ENCODE data around the gene TNFAIP3. TPM values are rescaled to one million over a fixed set of nuclear protein-coding genes. Genes with fewer than 3 reads are reported as not detected.

TNFAIP3 gene
- total RNA-seq, 1 donor from 2014 or later, result 6.3 TPM

GRCh38 chr6:137928286-137928685, 61.2 kb downstream of the TNFAIP3 start:
- Histone ChIP-seq H3K9ac (ENCODE audit: low read depth in 1 of 3, low read length in 3 of 3) (no peak overlapping the region), H3K27me3 (ENCODE audit: control insufficient read depth in 3 of 3, insufficient read depth in 3 of 3, low read length in 3 of 3) (no peaks in the 10 kb centered on the region), H3K4me3 (ENCODE audit: low read length in 3 of 3) (no peak overlapping the region), H3K4me1 (ENCODE audit: control insufficient read depth in 3 of 3, insufficient read depth in 3 of 3, low read length in 3 of 3) (peaks cover 18 to 31% (median 21%) of the 10 kb centered on the region in 3 donors), H3K36me3 (ENCODE audit: control insufficient read depth in 3 of 3, insufficient read depth in 3 of 3, low read length in 3 of 3) (no peaks in the 10 kb centered on the region), H3K9me3 (ENCODE audit: control insufficient read depth in 3 of 3, low read length in 3 of 3) (no peaks in the 10 kb centered on the region), H3K27ac (ENCODE audit: low read depth, low read length) (peak overlapping the region; percentile 0)

DNA sequence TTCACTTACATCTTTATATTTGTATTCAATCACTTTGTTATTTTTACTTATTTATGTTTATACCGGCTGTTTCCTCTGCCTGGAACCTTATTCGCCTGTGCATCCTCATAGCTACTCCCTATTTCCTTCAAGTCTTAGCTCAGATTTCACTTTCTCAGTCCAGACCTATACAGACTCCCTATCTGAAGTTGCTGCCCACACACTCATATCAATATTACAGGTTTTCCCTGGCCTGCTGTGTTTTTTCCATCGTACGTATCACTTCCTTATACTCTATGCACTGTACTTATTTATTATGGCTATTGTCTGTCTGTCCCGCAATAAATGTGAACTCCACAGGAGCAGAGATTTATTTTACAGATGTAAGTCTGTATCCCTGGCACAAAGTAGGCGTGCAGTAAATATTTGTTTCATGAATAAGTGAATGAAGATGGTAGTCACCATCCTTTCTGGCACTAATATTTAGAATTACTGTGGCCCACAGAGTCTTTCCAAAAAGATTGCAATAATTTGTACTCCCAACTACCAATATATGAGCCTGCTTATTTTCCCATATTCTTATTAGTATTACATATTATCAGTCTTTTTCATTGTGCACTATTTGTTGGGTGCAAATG, 64.9 kb downstream of the TNFAIP3 start:
- Histone ChIP-seq H3K27ac (ENCODE audit: low read depth, low read length) (no peak overlapping the region), H3K27me3 (ENCODE audit: control insufficient read depth in 3 of 3, insufficient read depth in 3 of 3, low read length in 3 of 3) (no peaks in the 10 kb centered on the region), H3K9me3 (ENCODE audit: control insufficient read depth in 3 of 3, low read length in 3 of 3) (no peaks in the 10 kb centered on the region), H3K4me1 (ENCODE audit: control insufficient read depth in 3 of 3, insufficient read depth in 3 of 3, low read length in 3 of 3) (peaks cover 12 to 16% (median 13%) of the 10 kb centered on the region in 3 donors), H3K4me3 (ENCODE audit: low read length in 3 of 3) (no peak overlapping the region), H3K9ac (ENCODE audit: low read depth in 1 of 3, low read length in 3 of 3) (no peak overlapping the region), H3K36me3 (ENCODE audit: control insufficient read depth in 3 of 3, insufficient read depth in 3 of 3, low read length in 3 of 3) (no peaks in the 10 kb centered on the region)

Other genes starting within 250 kb of the TNFAIP3 start
- 1.0 TPM for gene PERP, start 240.2 kb downstream of the TNFAIP3 start, total RNA-seq

All from skeletal muscle tissue (tissue), 4 donors.